ENCODE data around the gene AKR1C8.

Gene AKR1C8

DNA sequence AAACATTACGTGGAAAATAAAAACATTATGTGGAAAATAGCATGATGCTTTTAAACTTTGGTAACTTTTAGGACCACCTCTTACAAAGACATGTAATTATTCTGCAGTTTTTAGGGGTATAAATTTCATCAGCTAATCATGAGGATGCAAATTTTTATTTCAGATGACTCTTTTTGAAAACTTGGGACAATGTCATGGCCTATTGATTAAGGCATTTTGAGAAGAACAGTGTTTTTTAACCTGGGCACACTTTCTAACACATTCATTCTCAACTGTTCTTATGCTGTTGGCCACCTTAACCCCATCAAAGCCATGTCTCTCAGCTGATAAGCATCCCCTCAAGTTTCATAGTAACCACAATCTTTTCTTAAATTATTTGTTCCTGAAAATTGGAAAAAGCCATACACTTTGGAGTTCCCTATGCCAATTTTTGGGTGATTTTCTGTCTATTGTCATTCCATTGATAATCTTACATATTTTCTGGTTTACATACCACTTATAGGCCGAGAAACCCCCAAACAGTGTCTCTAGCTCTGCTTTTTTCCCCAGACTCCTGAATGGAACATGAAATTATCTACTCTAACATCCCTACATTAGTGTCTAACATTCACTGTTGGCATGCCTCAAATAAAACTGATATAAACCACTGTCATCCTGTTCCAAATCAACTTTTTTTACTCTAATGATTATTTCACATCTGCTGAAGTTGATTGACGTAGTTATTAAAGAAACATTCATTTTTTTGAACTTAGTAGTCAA, 76.1 kb downstream of the AKR1C8 start:
- DNase-seq (ENCODE audit: low read depth in 2 of 2): no peak

DNA sequence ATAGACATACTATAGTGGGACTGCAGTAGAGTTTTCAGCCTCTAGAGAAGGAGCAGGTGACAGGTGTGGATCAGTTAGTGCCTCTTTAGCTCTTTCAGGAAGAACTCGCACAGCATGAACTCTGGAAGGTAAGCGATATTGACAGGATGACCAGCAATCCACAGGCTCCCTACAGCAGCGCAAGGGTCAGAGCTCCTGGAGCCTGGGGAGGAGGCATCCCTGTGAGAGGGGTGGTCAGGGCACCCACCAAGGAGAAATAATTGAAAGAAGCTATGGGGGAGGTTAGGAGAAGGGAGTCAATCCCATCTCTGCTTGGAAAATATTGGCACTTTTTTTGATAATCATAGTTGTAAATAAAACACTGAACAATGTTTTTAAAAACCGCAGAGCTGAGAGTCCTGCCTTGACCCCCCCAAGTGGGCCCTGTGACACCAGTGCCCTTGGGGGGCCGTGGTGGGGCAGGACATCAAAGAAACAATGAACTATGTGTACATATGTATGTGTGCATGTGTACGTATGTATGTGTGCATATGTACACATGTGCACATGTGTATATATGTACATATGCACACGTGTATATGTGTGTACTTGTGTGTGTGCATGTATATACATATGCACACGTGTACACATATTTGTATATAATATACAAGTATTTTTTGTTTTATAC, 77.0 kb downstream of the AKR1C8 start:
- no peak for DNase-seq (ENCODE audit: low read depth in 2 of 2)

DNA sequence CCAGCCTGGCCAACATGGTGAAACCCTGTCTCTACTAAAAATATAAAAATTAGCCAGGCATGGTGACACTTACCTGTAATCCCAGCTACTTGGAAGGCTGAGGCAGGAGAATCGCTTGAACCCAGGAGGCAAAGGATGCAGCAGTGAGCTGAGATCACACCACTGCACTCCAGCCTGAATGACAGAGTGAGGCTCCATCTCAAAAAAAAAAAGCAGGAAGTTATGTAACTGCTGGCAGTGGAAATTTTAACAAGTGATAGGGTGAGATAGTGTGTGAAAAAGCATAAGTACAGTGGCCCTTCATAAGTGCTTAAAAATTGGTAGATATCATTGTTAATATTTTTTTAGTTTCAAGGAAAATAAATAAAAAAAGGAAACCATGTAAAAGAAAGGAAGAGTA, 78.4 kb downstream of the AKR1C8 start:
- no peak for DNase-seq (ENCODE audit: low read depth in 2 of 2)

DNA sequence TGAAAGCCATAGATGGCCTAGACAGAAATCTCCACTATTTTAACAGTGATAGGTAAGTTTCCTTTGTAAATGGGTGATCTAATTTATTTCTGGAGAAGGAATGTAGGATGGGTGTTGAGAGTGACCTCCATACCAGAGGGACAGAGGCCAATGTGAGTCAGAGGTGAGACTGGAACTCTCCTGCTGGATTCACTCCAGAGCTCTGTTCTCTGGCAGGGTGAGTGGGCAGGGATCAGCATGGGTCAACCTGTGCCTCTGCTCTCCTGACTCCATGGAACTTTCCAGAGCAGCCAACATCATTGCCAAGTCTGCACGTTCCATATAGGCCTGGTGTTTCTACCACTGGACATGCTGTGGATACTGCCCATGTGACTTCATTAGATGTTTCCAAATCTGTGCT, 79.3 kb downstream of the AKR1C8 start:
- no peak for DNase-seq (ENCODE audit: low read depth in 2 of 2)

All from stimulated activated CD4-positive, alpha-beta T cell treated with anti-CD3 and anti-CD28 coated beads, Interleukin-15, amount 100 ng/mL, for 48 hours (primary cell).